Thyroid gland (tissue), 4 donors: ENCODE results near the gene NUP214.

Source experiments
- CTCF ChIP-seq, 6 experiments: fragments of 200-600 bp in 3 of 6; fragments of 450-650 bp in 3 of 6; sonication (generic) in 3 of 6; IDR thresholded peaks; one replicate each; pipeline ENCODE4 v1.5.1; 2016 to 2019; ENCODE audit warnings: antibody characterized with exemption in 6 of 6, mild to moderate bottlenecking in 2 of 6, inconsistent platforms in 1 of 6, moderate library complexity in 1 of 6
- POLR2A ChIP-seq, 2 donors: fragments of 450-650 bp; IDR thresholded peaks; one replicate each; pipeline ENCODE4 v1.6.1; 2017; ENCODE audit warnings: antibody characterized with exemption in 2 of 2, mild to moderate bottlenecking in 2 of 2, moderate library complexity in 1 of 2

GRCh38 chr9:131080589-131080988, 44.8 kb upstream of the NUP214 start:
- TF ChIP-seq CTCF (IDR thresholded peaks at IDR 0.05), result no peak
- TF ChIP-seq POLR2A (IDR thresholded peaks at IDR 0.05), result no peak
